NCI-H1694 (cell line): ENCODE measurements around the gene PLAAT3.
A peak's percentile ranks its signal among the peaks of the same experiment; 100 is the strongest.
"Not testable (repeated sequence)": the region's sequence is repeated elsewhere in the genome, so short reads cannot be mapped to it uniquely, and the experiment has no call there.

Experiments used
- DNase-seq: peaks from one replicate; lab custom pipeline; 2025; lab: John Stamatoyannopoulos, UW

The PLAAT3 gene

DNA sequence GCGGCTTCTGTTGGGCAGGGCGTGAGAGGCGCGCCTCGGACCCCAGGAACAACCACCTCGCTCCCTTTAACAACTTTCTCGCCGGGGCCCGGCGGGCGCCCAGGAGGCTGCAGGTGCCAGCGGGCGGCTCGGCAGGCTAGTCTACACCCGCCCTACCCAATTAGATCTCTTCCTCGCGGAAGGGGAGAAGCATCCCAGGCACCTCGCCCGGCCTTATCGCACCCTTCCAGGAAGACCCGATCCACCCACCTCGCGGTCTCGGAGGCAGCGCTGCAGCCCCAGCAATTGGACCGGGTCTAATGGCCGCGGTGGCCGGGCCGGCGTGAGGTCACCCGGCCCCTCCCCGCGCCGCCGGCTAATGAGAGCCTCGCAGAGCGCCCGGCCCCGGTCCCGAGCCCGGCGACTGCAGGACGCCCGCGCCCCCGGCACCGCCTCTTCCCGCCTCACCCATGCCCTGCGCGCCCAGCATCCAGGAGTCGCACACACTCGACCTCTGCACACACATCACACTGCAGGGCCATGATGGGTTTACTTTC is at the start of gene PLAAT3:
TSS of gene PLAAT3 (minus strand) at position 298 of the 536 bp plus-strand sequence. CDS start 419 bp downstream, outside the sequence.
- DNase-seq: no peak

DNA sequence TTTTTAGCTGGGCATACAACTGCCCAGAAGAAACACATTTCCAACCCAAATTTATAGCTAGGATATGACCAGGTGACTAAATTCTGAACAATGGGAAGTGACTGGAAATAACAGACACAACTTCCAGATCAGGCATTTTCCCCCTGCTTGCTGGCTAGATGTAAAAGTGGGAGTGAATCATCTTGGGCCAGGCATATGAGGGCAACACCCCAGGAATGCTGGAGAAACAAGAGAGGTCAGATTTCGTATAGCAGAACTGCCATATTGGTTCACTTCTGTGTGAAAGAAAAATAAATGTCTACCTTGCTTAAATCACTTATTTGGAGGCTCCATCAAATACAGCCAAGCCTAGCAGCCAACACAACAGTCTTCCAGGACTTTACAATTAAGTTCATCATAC is 49.6 kb upstream of the PLAAT3 start:
- no peak for DNase-seq

DNA sequence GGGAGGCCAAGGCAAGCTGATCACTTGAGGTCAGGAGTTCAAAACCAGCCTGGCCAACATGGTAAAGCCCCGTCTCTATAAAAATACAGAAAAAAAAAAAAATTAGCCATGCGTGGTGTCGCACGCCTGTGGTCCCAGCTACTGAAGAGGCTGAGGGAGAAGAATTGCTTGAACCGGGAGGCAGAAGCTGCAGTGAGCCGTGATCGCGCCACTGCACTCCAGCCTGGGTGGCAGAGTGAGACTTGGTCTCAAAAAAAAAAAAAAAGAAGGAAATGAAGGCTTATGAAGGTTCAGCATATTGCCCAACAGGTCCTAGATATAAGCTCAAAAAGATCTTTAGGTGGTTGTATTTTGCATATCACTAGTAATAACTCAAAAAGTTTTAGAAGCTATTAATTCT is 46.7 kb upstream of the PLAAT3 start:
- no peak for DNase-seq

GRCh38 chr11:63652671-63653070 is 38.4 kb upstream of the PLAAT3 start:
- DNase-seq: no peak

- DNase-seq: no peak
These were observed 29.0 kb upstream of the PLAAT3 start for GRCh38 chr11:63643205-63643604.

GRCh38 chr11:63641727-63642126 is 27.5 kb upstream of the PLAAT3 start:
- no peak for DNase-seq

DNA sequence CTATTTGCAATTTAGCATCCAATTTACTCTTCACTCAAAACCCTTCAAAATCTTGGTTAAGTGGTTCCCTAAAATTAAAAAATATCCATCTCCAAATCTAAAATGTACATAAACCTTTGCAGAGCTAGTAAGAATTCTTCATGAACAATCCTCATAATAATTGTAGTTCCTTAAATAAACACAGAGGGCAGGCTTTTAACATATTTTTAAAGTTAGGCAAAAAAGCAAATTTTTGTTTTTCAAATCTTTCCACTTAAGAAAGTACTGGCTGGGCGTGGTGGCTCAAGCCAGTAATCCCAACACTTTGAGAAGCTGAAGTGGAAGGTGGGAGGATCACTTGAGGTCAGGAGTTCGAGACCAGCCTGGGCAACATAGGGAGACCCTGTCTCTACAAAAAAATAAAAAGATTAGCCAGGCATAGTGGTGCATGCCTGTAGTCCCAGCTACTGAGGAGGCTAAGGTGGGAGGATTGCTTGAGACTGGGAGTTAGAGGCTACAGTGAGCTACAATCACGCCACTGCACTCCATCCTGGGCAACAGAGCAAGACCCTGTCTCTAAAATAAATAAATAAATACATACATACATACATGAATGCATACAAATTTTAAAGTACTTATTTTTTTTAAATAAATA is 25.1 kb upstream of the PLAAT3 start:
- DNase-seq: peak; percentile 8

DNA sequence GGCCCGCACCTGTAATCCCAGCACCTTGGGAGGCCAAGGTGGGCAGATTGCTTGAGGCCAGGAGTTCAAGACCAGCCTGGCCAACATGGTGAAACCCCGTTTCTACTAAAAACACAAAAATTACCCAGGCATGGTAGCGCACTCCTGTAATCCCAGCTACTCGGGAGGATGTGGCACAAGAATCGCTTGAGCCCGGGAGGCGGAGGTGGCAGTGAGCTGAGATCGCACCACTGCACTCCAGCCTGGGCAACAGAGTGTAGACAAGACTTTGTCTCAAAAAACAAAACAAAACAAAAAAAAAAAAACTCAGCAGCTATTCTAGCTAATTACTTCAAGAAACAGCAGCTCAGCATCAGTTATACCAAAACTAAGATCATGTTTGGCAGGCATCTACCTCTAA is 24.2 kb upstream of the PLAAT3 start:
- not testable (repeated sequence) for DNase-seq

GRCh38 chr11:63635762-63636465 is 21.7 kb upstream of the PLAAT3 start:
- peak; percentile 50 for DNase-seq

- DNase-seq: peak; percentile 24
These were observed 15.2 kb upstream of the PLAAT3 start for GRCh38 chr11:63629426-63629825.

DNA sequence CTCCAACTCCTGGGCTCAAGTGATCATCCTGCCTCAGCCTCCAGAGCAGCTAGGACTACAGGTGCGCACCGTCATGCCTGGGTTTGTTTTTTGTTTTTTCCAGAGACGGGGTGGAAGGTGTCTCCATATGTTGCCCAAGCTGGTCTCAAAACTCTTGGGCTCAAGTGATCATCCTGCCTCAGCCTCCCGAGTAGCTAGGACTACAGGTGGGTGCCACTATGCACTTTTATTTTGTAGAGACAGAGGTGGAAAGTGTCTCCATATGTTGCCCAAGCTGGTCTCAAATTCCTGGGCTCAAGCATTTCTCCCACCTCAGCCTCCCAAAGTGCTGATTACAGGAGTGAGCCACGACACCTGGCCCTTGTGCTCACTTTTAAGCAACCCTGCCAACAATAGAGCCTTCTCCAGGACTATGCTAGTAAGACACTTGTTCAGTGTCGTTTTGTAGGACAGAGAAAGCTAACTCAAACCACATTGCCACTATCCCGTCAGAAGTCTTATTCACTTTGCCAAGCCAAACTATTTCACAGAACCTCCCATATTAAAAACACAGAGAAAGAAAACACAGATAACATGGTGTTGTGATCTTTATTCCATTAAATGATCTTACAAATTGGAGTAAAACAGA is 9.4 kb upstream of the PLAAT3 start:
- DNase-seq: no peak

- no peak for DNase-seq
These were observed 8.1 kb upstream of the PLAAT3 start for GRCh38 chr11:63622323-63622722.

GRCh38 chr11:63621071-63621470 is 6.8 kb upstream of the PLAAT3 start:
- no peak for DNase-seq

DNA sequence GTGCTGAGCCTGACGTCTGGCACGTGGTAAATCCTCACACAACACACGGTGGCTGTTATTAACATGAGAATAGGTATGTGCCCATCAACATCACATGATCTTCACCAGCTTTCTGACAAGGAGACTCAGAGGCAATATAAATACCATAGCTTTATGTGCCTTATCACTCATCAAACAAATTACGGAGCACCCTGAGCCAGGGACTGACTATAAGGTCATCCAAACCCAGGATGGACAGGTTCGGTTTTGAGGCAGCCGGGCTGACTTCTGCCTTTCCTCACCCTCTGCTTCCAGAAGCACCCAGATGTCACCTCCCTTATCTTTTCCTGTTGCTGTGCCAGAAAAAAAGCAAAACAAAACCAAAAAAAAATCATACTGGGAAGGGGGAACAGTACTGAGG is 5.7 kb upstream of the PLAAT3 start:
- DNase-seq: no peak

DNA sequence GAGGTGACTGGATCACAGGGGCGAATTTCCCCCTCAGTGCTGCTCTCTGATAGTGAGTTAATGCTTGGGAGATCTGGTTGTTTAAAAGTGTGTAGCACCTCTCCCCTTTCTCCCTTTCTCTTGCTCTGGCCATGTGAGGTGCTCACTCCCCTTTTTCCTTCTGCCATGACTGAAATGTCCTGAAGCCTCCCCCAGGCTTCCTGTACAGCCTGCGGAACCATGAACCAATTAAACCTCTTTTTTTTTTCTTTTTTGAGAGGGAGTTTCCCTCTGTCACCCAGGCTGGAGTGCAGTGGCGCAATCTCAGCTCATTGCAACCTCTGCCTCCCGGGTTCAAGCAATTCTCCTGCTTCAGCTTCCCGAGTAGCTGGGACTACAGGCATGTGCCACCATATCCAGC is 3.5 kb upstream of the PLAAT3 start:
- DNase-seq: not testable (repeated sequence)

GRCh38 chr11:63616953-63617352 is 2.7 kb upstream of the PLAAT3 start:
- DNase-seq: no peak

- no peak for DNase-seq
These were observed 607 bp downstream of the PLAAT3 start for GRCh38 chr11:63613517-63614135.

GRCh38 chr11:63612181-63612580 is 2.1 kb downstream of the PLAAT3 start:
- DNase-seq: no peak

DNA sequence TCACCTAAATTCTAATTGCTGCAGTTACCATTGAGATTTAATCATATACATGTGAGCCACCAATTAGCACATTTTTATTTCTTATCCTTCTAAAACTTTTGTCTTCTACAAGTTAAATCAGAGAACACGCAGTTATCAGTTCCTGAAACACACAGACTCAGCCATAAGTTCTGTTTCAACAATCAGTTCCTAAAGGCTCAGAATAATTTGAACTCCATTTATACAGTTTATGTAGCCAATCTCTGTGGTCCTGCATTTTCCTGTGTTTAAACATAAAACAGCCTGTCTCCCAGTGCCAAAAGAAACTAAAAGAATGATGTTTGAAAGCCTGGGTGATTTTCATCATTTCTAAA is 2.9 kb downstream of the PLAAT3 start:
- no peak for DNase-seq

GRCh38 chr11:63610604-63611394 is 3.4 kb downstream of the PLAAT3 start:
- no peak for DNase-seq

GRCh38 chr11:63609971-63610580 is 4.2 kb downstream of the PLAAT3 start:
- DNase-seq: no peak
